DND-41 (cell line): ENCODE measurements around the gene SZRD1.

ENCODE experiments used
- ATAC-seq: fragments of 200-7000 bp; cut with Tn5 transposase; 3 replicates; pipeline ENCODE4 v1.9.1; 2021; ENCODE audit warnings: low read depth; ENCODE audit not compliant: insufficient read depth
- DNase-seq: peaks from one replicate; pipeline ENCODE4 v3.0.0-alpha.2; 2020
- H2AFZ ChIP-seq: 2 replicates; pipeline ENCODE4 v1.6.0; 2012; ENCODE audit warnings: low read depth, low read length
- H3K27ac ChIP-seq: 2 replicates; pipeline ENCODE4 v1.5.1; 2012; ENCODE audit warnings: low read length, inconsistent platforms
- H3K27me3 ChIP-seq: fragments of 200-600 bp; sonication (generic); 2 replicates; pipeline ENCODE4 v1.6.0; 2012; ENCODE audit warnings: low read length, mild to moderate bottlenecking, inconsistent platforms; ENCODE audit not compliant: insufficient read depth, poor library complexity
- H3K36me3 ChIP-seq: 2 replicates; pipeline ENCODE4 v1.5.1; 2012; ENCODE audit warnings: low read length, inconsistent platforms; ENCODE audit not compliant: insufficient read depth
- H3K4me1 ChIP-seq: 2 replicates; pipeline ENCODE4 v1.5.1; 2012; ENCODE audit warnings: mild to moderate bottlenecking, low read length; ENCODE audit not compliant: insufficient read depth
- H3K4me2 ChIP-seq: 2 replicates; pipeline ENCODE4 v1.6.0; 2012; ENCODE audit warnings: mild to moderate bottlenecking, moderate library complexity, low read length, inconsistent platforms; ENCODE audit not compliant: insufficient read depth
- H3K4me3 ChIP-seq, 2 experiments: fragments of 200-600 bp in 1 of 2; shearing (Covaris generic) in 1 of 2; 2 replicates each; pipeline ENCODE4 v1.5.1; 2012 to 2016; ENCODE audit warnings: inconsistent platforms in 2 of 2, low read length in 2 of 2, mild to moderate bottlenecking in 2 of 2, low read depth in 1 of 2, moderate library complexity in 1 of 2
- H3K79me2 ChIP-seq: 2 replicates; pipeline ENCODE4 v1.6.0; 2012; ENCODE audit warnings: low read length, inconsistent platforms; ENCODE audit not compliant: insufficient read depth
- H3K9ac ChIP-seq: 2 replicates; pipeline ENCODE4 v1.6.0; 2012; ENCODE audit warnings: low read depth, mild to moderate bottlenecking, inconsistent platforms, low read length, moderate library complexity
- H3K9me3 ChIP-seq: 2 replicates; pipeline ENCODE4 v1.5.1; 2012; ENCODE audit warnings: low read length, moderate library complexity, mild to moderate bottlenecking, inconsistent platforms; ENCODE audit not compliant: insufficient read depth, severe bottlenecking
- H4K20me1 ChIP-seq: 2 replicates; pipeline ENCODE4 v1.6.0; 2012; ENCODE audit warnings: low read length; ENCODE audit not compliant: insufficient read depth
- EZH2 ChIP-seq: IDR thresholded peaks from 3 replicates; pipeline ENCODE4 v1.6.1; 2012; ENCODE audit warnings: borderline replicate concordance, low read depth, mild to moderate bottlenecking, moderate library complexity, low read length, inconsistent platforms; ENCODE audit not compliant: severe bottlenecking
- TF ChIP-seq, protein P1 (sequence below): IDR thresholded peaks from 2 replicates; pipeline ENCODE4 v1.5.1; 2012; ENCODE audit warnings: borderline replicate concordance, low read length, moderate library complexity, mild to moderate bottlenecking; ENCODE audit not compliant: poor library complexity, severe bottlenecking; ENCODE audit errors: extremely low read depth

SZRD1 gene

DNA sequence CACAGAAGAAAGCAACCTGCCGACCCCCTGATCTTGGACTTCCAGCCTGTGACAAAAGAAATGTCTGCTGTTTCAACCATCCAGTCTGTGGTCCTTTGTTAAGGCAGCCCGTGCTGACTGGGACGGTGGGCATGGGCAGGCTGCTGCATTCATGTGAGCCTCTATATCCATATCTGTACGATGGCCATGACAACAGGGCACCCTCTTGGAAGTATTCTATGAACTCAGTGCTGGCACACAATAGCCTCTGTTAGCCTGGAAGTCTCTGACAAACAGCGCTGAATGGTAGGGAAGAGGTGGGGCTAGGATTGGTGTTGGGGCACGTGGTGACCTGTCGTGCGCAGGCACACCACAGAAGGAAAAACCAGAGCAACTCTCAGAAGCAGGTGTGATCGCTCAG, 39.8 kb downstream of the SZRD1 start:
- H3K4me3 ChIP-seq = no peak overlapping the region
- H3K36me3 ChIP-seq = no peaks in the 10 kb centered on the region
- ATAC-seq (no peak), DNase-seq (no peak)
- peaks cover 2% of the 10 kb centered on the region for H3K27me3 ChIP-seq
- no peak for TF ChIP-seq EZH2
- TF ChIP-seq, protein P1, sequence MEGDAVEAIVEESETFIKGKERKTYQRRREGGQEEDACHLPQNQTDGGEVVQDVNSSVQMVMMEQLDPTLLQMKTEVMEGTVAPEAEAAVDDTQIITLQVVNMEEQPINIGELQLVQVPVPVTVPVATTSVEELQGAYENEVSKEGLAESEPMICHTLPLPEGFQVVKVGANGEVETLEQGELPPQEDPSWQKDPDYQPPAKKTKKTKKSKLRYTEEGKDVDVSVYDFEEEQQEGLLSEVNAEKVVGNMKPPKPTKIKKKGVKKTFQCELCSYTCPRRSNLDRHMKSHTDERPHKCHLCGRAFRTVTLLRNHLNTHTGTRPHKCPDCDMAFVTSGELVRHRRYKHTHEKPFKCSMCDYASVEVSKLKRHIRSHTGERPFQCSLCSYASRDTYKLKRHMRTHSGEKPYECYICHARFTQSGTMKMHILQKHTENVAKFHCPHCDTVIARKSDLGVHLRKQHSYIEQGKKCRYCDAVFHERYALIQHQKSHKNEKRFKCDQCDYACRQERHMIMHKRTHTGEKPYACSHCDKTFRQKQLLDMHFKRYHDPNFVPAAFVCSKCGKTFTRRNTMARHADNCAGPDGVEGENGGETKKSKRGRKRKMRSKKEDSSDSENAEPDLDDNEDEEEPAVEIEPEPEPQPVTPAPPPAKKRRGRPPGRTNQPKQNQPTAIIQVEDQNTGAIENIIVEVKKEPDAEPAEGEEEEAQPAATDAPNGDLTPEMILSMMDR = no peak
- no peaks in the 10 kb centered on the region for H3K79me2 ChIP-seq
- H3K27ac ChIP-seq = no peak overlapping the region
- H2AFZ ChIP-seq = no peak overlapping the region
- no peaks in the 10 kb centered on the region; the same call in 1 of the 2 replicates for H4K20me1 ChIP-seq
- no peak overlapping the region for H3K9ac ChIP-seq
- H3K4me2 ChIP-seq = no peak overlapping the region
- no peaks in the 10 kb centered on the region for H3K9me3 ChIP-seq
- H3K4me1 ChIP-seq = no peaks in the 10 kb centered on the region

DNA sequence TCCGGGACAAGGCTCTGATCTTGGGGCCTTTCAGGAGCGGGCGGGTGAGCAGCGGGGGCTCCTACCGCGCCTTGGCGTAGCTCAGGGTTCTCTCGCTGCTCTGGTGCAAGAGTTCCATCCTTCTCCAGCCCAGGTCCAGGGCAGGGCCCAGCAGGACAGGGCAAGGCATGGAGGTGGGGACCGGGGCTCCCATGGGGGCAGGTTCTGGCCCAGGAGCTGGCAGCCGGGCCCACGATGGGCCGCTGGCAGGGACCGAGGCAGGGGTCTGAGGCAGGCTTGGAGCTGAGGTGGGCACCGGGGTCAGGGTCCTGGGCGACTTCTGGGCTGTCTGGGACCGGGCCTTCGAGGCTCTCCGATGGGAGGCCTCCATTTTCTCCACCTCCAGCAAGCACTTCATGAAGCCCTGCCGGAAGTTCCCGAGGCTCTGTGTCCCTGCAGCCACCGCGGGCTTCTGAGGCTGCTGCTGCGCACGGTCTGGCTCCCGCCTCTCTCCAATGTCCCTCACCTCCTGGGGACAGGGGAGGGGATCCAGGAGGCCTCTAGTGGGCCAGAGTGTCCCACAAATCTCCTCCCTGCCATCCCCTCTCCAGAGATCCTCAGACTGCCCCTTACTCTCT, 42.6 kb downstream of the SZRD1 start:
- Histone ChIP-seq H3K27me3 (peaks cover 4% of the 10 kb centered on the region), H2AFZ (no peak overlapping the region), H3K4me2 (no peak overlapping the region), H3K4me1 (no peaks in the 10 kb centered on the region), H3K9me3 (no peaks in the 10 kb centered on the region), H3K36me3 (no peaks in the 10 kb centered on the region), H3K27ac (no peak overlapping the region), H3K4me3 (no peak overlapping the region), H4K20me1 (no peaks in the 10 kb centered on the region; the same call in 1 of the 2 replicates), H3K79me2 (no peaks in the 10 kb centered on the region), H3K9ac (no peak overlapping the region)
- ATAC-seq (no peak), DNase-seq (no peak)
- no peak for TF ChIP-seq EZH2
- TF ChIP-seq, protein P1 = no peak

DNA sequence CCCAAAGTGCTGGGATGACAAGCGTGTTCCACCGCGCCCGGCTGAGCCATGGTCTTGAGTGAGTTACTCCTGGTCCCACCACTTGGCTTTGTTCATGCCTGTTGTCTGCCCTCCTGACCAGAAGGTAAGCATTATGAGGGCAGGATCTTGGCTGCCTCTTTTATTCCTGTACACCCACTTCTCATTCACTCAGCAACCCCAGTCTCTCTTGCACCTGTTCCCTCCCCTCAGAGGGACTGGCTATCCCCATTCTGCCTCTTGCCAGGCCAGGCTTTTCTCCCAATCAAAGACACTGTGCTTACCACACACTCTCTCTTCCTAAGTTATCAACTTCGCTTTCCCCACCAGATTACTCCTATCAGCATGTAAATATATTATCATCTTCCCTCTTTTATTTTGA, 43.8 kb downstream of the SZRD1 start:
- H3K79me2 ChIP-seq = no peaks in the 10 kb centered on the region
- peaks cover 4% of the 10 kb centered on the region for H3K27me3 ChIP-seq
- ATAC-seq = no peak
- H4K20me1 ChIP-seq = no peaks in the 10 kb centered on the region; the same call in 1 of the 2 replicates
- H3K36me3 ChIP-seq = no peaks in the 10 kb centered on the region
- no peak overlapping the region for H2AFZ ChIP-seq
- H3K9me3 ChIP-seq = no peaks in the 10 kb centered on the region
- TF ChIP-seq EZH2 = no peak
- TF ChIP-seq, protein P1 = no peak
- H3K4me3 ChIP-seq = no peak overlapping the region
- H3K4me1 ChIP-seq = no peaks in the 10 kb centered on the region
- no peak overlapping the region for H3K4me2 ChIP-seq
- no peak for DNase-seq
- no peak overlapping the region for H3K27ac ChIP-seq
- no peak overlapping the region for H3K9ac ChIP-seq
